Mucosa of descending colon (tissue), 3 donors: ENCODE data around the gene MRPS15. TPM values are rescaled to one million over a fixed set of nuclear protein-coding genes. Genes with fewer than 3 reads are reported as not detected.

Source experiments
- ATAC-seq: fragments of 200-7000 bp; cut with Tn5 transposase; one replicate; pipeline ENCODE4 v1.9.1; 2020; ENCODE audit warnings: mild to moderate bottlenecking, moderate library complexity
- DNase-seq, 3 donors: peaks; one replicate each; pipeline ENCODE4 v3.0.0-alpha.2; 2020
- H3K36me3 ChIP-seq: fragments of 200-600 bp; one replicate; pipeline ENCODE4 v1.8.0; 2021; ENCODE audit warnings: low read depth, mild to moderate bottlenecking
- H3K4me1 ChIP-seq: fragments of 200-600 bp; one replicate; pipeline ENCODE4 v1.8.0; 2021; ENCODE audit warnings: low read depth, mild to moderate bottlenecking
- H3K4me3 ChIP-seq: fragments of 200-600 bp; one replicate; pipeline ENCODE4 v1.8.0; 2021; ENCODE audit warnings: mild to moderate bottlenecking
- H3K9me3 ChIP-seq: fragments of 200-600 bp; one replicate; pipeline ENCODE4 v1.8.0; 2021; ENCODE audit warnings: mild to moderate bottlenecking
- intact Hi-C, 2 donors: fragments of 100-400 bp; cut with DNase I in 1 of 2; cut with micrococcal nuclease in 1 of 2; formaldehyde crosslinking; loops; one replicate each; pipeline versions ENCODE4 v1.11.0 to v1.11.1; 2022; cut with DNase I, micrococcal nuclease
- total RNA-seq, 3 donors: library from RNA; stranded (reverse); fragmentation: NEBNext Ultra II Directional in 2 of 3; extraction: Animal tissue kit (Norgen Biotek cat#: 25700) in 2 of 3; gene quantifications; one replicate each; pipeline versions ENCODE4 v1.2.1 to v1.2.4, GENCODE V29; 2021 to 2023
- TF ChIP-seq, protein P1 (sequence below): fragments of 200-600 bp; IDR thresholded peaks from one replicate; pipeline ENCODE4 v1.8.0; 2022; ENCODE audit warnings: antibody characterized with exemption, mild to moderate bottlenecking
- donor health status: DM: no; HTN: no; CAD: no; lungs with moderate emphysema.
- donor health status: DM: no; HTN: no; CAD: no.
- donor health status: DM: no; HTN: yes; CAD: no.

Gene MRPS15
- total RNA-seq, 3 donors from 2014 or later, result 48.4 to 59.4 (median 54.9) TPM

DNA sequence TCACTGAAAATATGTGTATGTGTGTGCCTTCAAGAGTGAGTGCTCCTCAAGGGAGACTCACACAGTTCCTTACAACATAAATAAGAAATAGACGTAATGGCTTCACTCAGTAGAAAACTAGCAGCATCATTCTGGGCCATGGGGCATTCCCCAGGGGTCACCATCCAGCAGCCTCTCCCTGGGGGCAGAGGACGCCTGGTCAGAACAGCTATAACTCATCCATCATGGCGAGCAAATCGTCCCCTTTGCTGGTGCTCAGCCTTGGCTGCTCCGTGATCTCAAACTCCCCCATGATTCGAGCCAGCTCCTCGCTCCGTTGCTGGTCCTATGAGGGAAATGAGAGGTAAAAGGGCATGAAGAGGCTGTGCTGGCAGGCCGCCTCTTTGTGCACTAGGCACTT is 46.3 kb downstream of the MRPS15 start:
- ATAC-seq, result no peak
- no peak for DNase-seq
- H3K9me3 ChIP-seq, result no peaks in the 10 kb centered on the region
- H3K4me3 ChIP-seq, result no peak overlapping the region
- TF ChIP-seq, protein P1, sequence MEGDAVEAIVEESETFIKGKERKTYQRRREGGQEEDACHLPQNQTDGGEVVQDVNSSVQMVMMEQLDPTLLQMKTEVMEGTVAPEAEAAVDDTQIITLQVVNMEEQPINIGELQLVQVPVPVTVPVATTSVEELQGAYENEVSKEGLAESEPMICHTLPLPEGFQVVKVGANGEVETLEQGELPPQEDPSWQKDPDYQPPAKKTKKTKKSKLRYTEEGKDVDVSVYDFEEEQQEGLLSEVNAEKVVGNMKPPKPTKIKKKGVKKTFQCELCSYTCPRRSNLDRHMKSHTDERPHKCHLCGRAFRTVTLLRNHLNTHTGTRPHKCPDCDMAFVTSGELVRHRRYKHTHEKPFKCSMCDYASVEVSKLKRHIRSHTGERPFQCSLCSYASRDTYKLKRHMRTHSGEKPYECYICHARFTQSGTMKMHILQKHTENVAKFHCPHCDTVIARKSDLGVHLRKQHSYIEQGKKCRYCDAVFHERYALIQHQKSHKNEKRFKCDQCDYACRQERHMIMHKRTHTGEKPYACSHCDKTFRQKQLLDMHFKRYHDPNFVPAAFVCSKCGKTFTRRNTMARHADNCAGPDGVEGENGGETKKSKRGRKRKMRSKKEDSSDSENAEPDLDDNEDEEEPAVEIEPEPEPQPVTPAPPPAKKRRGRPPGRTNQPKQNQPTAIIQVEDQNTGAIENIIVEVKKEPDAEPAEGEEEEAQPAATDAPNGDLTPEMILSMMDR, result no peak
- intact Hi-C loops, result no loop called here
- peaks cover 2% of the 10 kb centered on the region for H3K4me1 ChIP-seq
- no peaks in the 10 kb centered on the region for H3K36me3 ChIP-seq

DNA sequence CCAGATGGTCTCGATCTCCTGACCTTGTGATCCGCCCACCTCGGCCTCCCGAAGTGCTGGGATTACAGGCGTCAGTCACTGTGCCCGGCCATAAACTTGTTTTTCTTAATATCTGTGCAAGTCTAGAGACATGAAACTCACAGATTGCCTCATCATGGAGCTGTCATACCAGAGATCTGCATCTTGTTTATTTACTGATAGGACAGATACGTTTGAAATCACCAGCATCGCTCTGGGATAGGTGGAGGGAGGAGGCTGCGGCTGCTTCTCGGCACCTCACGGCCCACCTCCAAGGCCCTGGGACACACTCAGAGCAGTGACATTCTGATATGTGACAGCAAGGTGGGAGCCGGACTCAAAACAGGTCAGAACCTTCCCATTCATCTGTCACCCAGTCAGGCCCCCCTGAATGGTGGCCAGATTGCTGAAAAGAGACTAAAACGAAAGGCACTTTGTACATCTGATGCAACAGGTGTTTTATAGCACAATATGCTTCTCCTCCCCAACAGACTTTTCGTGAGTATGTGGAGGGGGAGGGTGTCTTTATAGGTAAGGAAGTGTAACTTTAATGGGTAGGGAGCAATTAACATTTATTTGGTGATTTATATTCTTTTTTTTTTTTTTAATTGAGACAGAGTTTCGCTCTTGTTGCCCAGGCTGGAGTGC is 48.4 kb downstream of the MRPS15 start:
- no peaks in the 10 kb centered on the region for H3K36me3 ChIP-seq
- TF ChIP-seq, protein P1, result no peak
- H3K9me3 ChIP-seq, result no peaks in the 10 kb centered on the region
- intact Hi-C loops, result no loop called here
- peaks cover 2% of the 10 kb centered on the region for H3K4me1 ChIP-seq
- peak; percentile 76 for ATAC-seq
- no peak overlapping the region for H3K4me3 ChIP-seq
- DNase-seq, result no peak

DNA sequence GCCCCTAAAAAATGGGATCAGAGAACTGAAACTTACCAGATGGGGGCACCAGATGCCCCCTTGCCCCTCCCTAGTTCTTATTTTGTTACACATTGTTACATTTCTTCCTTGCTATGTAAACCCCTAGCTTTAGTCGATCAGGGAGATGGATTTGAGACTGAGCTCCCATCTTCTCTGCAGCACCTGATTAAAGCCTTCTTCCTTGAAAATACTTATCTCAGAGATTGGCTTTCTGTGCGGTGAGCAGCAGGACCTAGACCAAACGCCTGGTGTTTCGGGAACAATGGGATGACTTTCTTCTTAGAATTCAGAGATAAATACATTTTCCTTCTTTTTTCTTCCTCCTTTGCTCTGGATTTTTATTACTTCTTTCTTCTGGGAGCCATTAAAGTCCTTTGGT is 49.8 kb downstream of the MRPS15 start:
- H3K9me3 ChIP-seq, result no peaks in the 10 kb centered on the region
- no peak overlapping the region for H3K4me3 ChIP-seq
- no peak for ATAC-seq
- H3K4me1 ChIP-seq, result peaks cover 2% of the 10 kb centered on the region
- DNase-seq, result no peak
- intact Hi-C loops, result no loop called here
- H3K36me3 ChIP-seq, result no peaks in the 10 kb centered on the region
- TF ChIP-seq, protein P1, result no peak

DNA sequence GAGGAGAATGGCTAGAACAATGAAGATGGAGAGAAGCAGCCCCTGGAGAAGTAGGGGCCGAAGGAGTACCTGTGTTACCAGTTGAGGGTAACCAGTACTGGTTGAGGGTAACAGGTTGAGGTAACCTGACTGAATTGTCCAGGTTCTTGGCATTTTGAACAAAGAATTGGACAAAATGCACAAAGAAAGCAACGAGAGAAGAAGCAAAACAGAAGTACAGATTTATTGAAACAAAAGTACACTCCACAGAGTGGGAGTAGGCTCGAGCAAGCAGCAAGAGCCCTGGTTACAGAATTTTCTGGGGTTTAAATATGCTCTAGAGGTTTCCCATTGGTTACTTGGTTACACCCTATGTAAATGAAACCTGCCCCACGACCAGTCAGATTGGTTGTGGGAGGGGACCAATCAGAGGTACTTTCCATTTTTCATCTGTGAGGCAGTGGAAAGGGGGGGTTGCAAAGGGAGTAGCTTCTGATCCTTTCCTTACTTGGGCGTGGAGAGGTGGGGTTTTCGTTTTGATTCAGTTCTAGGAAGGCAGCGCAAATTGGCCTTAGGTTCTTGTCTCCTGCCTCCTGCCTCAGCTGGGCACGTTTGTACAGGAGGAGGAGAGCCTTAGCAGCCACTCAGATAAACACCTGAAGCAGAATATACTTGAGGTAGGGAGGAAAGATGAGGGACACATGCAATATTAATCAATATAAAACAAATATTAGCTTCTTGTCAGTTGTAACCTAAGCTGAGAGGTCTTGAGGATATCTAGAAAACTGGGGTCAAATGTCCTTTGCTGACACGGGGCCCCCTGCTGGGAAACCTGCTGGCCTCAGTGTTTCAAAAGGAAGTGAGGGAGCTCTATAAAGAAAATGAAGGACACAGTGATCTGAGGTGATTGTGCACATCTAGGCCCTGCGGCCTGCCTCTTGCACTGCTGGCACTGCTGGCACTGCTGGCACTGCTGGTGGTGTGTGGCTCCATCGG is 52.2 kb downstream of the MRPS15 start:
- TF ChIP-seq, protein P1, result no peak
- intact Hi-C loops, result no loop called here
- no peak for DNase-seq

DNA sequence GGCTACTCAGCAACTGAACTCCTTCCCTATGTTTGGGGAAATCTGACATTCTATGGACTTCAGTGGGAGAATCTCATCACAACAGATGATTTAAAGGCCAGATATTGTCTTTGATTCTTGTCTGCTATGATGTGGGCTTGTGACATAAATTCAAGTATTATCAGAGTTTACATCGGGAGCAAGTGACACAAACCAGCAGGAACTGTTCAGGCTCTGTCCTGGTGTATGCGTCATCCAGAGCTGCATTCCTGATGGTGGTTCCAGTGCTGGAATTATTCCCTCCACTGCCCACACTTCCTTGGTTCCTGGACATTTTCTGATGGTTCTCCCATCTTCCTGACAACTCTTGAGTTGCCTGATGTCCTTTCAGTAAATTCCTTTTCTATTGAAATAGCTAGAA is 55.7 kb downstream of the MRPS15 start:
- intact Hi-C loops, result no loop called here
- Histone ChIP-seq H3K4me3 (no peak overlapping the region), H3K9me3 (no peaks in the 10 kb centered on the region), H3K4me1 (no peaks in the 10 kb centered on the region), H3K36me3 (no peaks in the 10 kb centered on the region)
- no peak for ATAC-seq
- DNase-seq, result no peak
- TF ChIP-seq, protein P1, result no peak

More for the DNA sequence above, 52.2 kb downstream of the MRPS15 start:
- no peaks in the 10 kb centered on the region for H3K36me3 ChIP-seq
- peak; percentile 71 for ATAC-seq
- H3K4me1 ChIP-seq, result peaks cover 2% of the 10 kb centered on the region
- no peak overlapping the region for H3K4me3 ChIP-seq
- no peaks in the 10 kb centered on the region for H3K9me3 ChIP-seq
